SK-N-SH treated with all-trans-retinoic acid at 6 μM for 48 hours (cell line): ENCODE measurements around the gene SURF2.

Source experiments
- ATAC-seq: fragments of 200-7000 bp; cut with Tn5 transposase; 3 replicates; pipeline ENCODE4 v1.9.1; 2020; ENCODE audit warnings: mild to moderate bottlenecking, moderate library complexity
- ARNTL ChIP-seq: fragments of 450-650 bp; formaldehyde crosslinking; IDR thresholded peaks from 2 replicates; pipeline ENCODE4 v1.5.0; 2020; ENCODE audit warnings: low read depth, mild to moderate bottlenecking, moderate library complexity, borderline replicate concordance
- CSDC2 ChIP-seq: fragments of 250-450 bp; sonication (Bioruptor Pico); IDR thresholded peaks from 2 replicates; pipeline ENCODE4 v1.5.0; 2020; ENCODE audit warnings: mild to moderate bottlenecking, moderate library complexity
- ESRRG ChIP-seq: fragments of 250-450 bp; sonication (Bioruptor Pico); IDR thresholded peaks from 2 replicates; pipeline ENCODE4 v1.6.1; 2021; ENCODE audit warnings: mild to moderate bottlenecking
- GLIS3 ChIP-seq: fragments of 250-450 bp; sonication (Bioruptor Pico); IDR thresholded peaks from 2 replicates; pipeline ENCODE4 v1.5.0; 2020; ENCODE audit warnings: mild to moderate bottlenecking, moderate library complexity
- ISL1 ChIP-seq: fragments of 250-450 bp; sonication (Bioruptor Pico); IDR thresholded peaks from 2 replicates; pipeline ENCODE4 v2.1.2; 2022; ENCODE audit warnings: mild to moderate bottlenecking, moderate library complexity
- OSR1 ChIP-seq: fragments of 250-450 bp; sonication (Bioruptor Pico); IDR thresholded peaks from 2 replicates; pipeline ENCODE4 v1.8.0; 2022; ENCODE audit warnings: moderate library complexity, mild to moderate bottlenecking, inconsistent platforms
- PATZ1 ChIP-seq: fragments of 250-450 bp; sonication (Bioruptor Pico); IDR thresholded peaks from 2 replicates; pipeline ENCODE4 v1.8.0; 2020; ENCODE audit warnings: mild to moderate bottlenecking, moderate library complexity, borderline replicate concordance
- PPARA ChIP-seq: fragments of 250-450 bp; sonication (Bioruptor Pico); IDR thresholded peaks from 2 replicates; pipeline ENCODE4 v1.5.0; 2020; ENCODE audit warnings: mild to moderate bottlenecking, borderline replicate concordance
- RARB ChIP-seq: fragments of 250-450 bp; sonication (Bioruptor Pico); IDR thresholded peaks from 2 replicates; pipeline ENCODE4 v1.8.0; 2021; ENCODE audit warnings: mild to moderate bottlenecking, moderate library complexity
- SNAI2 ChIP-seq: fragments of 250-450 bp; sonication (Bioruptor Pico); IDR thresholded peaks from 2 replicates; pipeline ENCODE4 v1.5.0; 2020; ENCODE audit warnings: mild to moderate bottlenecking, moderate library complexity
- TCF4 ChIP-seq: fragments of 250-450 bp; sonication (Bioruptor Pico); IDR thresholded peaks from 2 replicates; pipeline ENCODE4 v1.8.0; 2021; ENCODE audit warnings: mild to moderate bottlenecking, moderate library complexity, borderline replicate concordance
- TOX ChIP-seq: fragments of 250-450 bp; sonication (Bioruptor Pico); IDR thresholded peaks from 2 replicates; pipeline ENCODE4 v1.8.0; 2021; ENCODE audit warnings: mild to moderate bottlenecking, moderate library complexity, borderline replicate concordance
- ZC3H10 ChIP-seq: fragments of 250-450 bp; sonication (Bioruptor Pico); IDR thresholded peaks from 2 replicates; pipeline ENCODE4 v1.5.1; 2021; ENCODE audit warnings: mild to moderate bottlenecking, moderate library complexity
- ZFP3 ChIP-seq: fragments of 250-450 bp; sonication (Bioruptor Pico); IDR thresholded peaks from 2 replicates; pipeline ENCODE4 v1.5.0; 2020; ENCODE audit warnings: mild to moderate bottlenecking, moderate library complexity
- ZNF565 ChIP-seq: fragments of 450-650 bp; formaldehyde crosslinking; conservative IDR thresholded peaks from 2 replicates; pipeline ENCODE4 v1.5.0; 2020; ENCODE audit warnings: low read depth, mild to moderate bottlenecking, moderate library complexity
- ZNF70 ChIP-seq: fragments of 450-650 bp; formaldehyde crosslinking; IDR thresholded peaks from 2 replicates; pipeline ENCODE4 v1.5.0; 2020; ENCODE audit warnings: mild to moderate bottlenecking, moderate library complexity
- ZNF8 ChIP-seq: fragments of 450-650 bp; formaldehyde crosslinking; IDR thresholded peaks from 2 replicates; pipeline ENCODE4 v1.5.0; 2020; ENCODE audit warnings: mild to moderate bottlenecking, moderate library complexity
- TF ChIP-seq, protein P1 (sequence below): fragments of 250-450 bp; sonication (Bioruptor Pico); IDR thresholded peaks from 2 replicates; pipeline ENCODE4 v1.5.0; 2020; ENCODE audit warnings: mild to moderate bottlenecking, moderate library complexity
- TF ChIP-seq, protein P2 (sequence below): fragments of 250-450 bp; sonication (Bioruptor Pico); IDR thresholded peaks from 2 replicates; pipeline ENCODE4 v1.8.0; 2021; ENCODE audit warnings: low read depth, mild to moderate bottlenecking, moderate library complexity, borderline replicate concordance
- TF ChIP-seq, protein P3 (sequence below): fragments of 250-450 bp; sonication (Bioruptor Pico); IDR thresholded peaks from 2 replicates; pipeline ENCODE4 v1.5.1; 2020; ENCODE audit warnings: low read depth, mild to moderate bottlenecking, moderate library complexity
- TF ChIP-seq, protein P4 (sequence below): fragments of 250-450 bp; sonication (Bioruptor Pico); IDR thresholded peaks from 2 replicates; pipeline ENCODE4 v1.5.1; 2021; ENCODE audit warnings: mild to moderate bottlenecking, moderate library complexity

SURF2 gene

DNA sequence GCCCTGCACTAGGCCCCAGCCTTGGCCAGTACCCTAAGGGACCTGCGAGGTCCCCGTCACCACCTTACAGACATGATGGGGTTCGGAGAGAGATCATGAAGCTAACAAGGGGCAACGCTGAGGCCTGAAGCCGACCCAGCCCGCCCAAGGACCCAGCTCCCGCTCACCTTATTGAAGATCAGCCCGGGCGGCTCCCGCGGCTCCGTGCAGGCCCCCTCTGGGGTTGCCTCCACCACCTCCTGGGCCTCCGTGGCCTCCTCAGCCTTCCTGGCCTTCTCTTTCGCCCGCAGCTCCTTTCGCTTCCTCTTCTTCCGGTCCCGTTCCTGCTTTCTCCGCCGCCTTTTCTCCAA is 24.0 kb upstream of the SURF2 start (continued):
- TF ChIP-seq, protein P1, sequence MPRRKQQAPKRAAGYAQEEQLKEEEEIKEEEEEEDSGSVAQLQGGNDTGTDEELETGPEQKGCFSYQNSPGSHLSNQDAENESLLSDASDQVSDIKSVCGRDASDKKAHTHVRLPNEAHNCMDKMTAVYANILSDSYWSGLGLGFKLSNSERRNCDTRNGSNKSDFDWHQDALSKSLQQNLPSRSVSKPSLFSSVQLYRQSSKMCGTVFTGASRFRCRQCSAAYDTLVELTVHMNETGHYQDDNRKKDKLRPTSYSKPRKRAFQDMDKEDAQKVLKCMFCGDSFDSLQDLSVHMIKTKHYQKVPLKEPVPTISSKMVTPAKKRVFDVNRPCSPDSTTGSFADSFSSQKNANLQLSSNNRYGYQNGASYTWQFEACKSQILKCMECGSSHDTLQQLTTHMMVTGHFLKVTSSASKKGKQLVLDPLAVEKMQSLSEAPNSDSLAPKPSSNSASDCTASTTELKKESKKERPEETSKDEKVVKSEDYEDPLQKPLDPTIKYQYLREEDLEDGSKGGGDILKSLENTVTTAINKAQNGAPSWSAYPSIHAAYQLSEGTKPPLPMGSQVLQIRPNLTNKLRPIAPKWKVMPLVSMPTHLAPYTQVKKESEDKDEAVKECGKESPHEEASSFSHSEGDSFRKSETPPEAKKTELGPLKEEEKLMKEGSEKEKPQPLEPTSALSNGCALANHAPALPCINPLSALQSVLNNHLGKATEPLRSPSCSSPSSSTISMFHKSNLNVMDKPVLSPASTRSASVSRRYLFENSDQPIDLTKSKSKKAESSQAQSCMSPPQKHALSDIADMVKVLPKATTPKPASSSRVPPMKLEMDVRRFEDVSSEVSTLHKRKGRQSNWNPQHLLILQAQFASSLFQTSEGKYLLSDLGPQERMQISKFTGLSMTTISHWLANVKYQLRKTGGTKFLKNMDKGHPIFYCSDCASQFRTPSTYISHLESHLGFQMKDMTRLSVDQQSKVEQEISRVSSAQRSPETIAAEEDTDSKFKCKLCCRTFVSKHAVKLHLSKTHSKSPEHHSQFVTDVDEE (CRISPR knock-in tag) = no peak
- TF ChIP-seq CSDC2 (CRISPR knock-in tag) (no peak), TCF4 (CRISPR knock-in tag) (no peak), ESRRG (no peak), ZFP3 (CRISPR knock-in tag) (no peak), PPARA (CRISPR knock-in tag) (no peak)
- TF ChIP-seq, protein P2, sequence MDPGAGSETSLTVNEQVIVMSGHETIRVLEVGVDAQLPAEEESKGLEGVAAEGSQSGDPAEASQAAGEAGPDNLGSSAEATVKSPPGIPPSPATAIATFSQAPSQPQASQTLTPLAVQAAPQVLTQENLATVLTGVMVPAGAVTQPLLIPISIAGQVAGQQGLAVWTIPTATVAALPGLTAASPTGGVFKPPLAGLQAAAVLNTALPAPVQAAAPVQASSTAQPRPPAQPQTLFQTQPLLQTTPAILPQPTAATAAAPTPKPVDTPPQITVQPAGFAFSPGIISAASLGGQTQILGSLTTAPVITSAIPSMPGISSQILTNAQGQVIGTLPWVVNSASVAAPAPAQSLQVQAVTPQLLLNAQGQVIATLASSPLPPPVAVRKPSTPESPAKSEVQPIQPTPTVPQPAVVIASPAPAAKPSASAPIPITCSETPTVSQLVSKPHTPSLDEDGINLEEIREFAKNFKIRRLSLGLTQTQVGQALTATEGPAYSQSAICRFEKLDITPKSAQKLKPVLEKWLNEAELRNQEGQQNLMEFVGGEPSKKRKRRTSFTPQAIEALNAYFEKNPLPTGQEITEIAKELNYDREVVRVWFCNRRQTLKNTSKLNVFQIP (CRISPR knock-in tag) = no peak
- TF ChIP-seq, protein P3, sequence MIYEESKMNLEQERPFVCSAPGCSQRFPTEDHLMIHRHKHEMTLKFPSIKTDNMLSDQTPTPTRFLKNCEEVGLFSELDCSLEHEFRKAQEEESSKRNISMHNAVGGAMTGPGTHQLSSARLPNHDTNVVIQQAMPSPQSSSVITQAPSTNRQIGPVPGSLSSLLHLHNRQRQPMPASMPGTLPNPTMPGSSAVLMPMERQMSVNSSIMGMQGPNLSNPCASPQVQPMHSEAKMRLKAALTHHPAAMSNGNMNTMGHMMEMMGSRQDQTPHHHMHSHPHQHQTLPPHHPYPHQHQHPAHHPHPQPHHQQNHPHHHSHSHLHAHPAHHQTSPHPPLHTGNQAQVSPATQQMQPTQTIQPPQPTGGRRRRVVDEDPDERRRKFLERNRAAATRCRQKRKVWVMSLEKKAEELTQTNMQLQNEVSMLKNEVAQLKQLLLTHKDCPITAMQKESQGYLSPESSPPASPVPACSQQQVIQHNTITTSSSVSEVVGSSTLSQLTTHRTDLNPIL = no peak

- no peak for TF ChIP-seq ARNTL (CRISPR knock-in tag)
- no peak for ATAC-seq
Measured at GRCh38 chr9:133333011-133333410, 23.3 kb upstream of the SURF2 start.

DNA sequence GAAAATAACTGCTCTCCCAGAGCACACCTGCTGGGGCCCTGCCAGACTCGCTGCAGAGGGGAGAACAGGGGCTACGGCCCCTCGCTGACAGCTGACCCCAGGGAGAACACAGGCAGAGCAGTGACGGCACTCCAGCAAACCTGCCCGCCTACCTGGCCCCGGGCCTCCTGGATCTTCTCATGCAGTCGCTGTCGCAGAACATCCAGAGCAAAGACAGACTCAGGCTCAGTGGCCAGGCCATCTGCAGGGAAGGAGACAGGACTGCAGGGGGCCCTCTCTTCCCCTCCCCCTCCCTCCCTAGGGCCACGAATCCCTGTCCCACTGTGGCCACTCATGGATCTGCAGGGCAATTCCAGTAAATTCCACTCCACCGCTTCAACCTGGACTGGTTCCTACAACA is 22.8 kb upstream of the SURF2 start:
- ATAC-seq = no peak
- TF ChIP-seq OSR1 (CRISPR knock-in tag) = no peak
- TF ChIP-seq, protein P1 (CRISPR knock-in tag) = no peak
- no peak for TF ChIP-seq GLIS3 (CRISPR knock-in tag)
- TF ChIP-seq ESRRG = no peak
- TF ChIP-seq ZNF8 = no peak
- TF ChIP-seq, protein P4, sequence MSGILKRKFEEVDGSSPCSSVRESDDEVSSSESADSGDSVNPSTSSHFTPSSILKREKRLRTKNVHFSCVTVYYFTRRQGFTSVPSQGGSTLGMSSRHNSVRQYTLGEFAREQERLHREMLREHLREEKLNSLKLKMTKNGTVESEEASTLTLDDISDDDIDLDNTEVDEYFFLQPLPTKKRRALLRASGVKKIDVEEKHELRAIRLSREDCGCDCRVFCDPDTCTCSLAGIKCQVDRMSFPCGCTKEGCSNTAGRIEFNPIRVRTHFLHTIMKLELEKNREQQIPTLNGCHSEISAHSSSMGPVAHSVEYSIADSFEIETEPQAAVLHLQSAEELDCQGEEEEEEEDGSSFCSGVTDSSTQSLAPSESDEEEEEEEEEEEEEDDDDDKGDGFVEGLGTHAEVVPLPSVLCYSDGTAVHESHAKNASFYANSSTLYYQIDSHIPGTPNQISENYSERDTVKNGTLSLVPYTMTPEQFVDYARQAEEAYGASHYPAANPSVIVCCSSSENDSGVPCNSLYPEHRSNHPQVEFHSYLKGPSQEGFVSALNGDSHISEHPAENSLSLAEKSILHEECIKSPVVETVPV (CRISPR knock-in tag) = no peak
- no peak for TF ChIP-seq RARB
- no peak for TF ChIP-seq SNAI2 (CRISPR knock-in tag)
- no peak for TF ChIP-seq TOX (CRISPR knock-in tag)
- TF ChIP-seq, protein P2 (CRISPR knock-in tag) = no peak
- no peak for TF ChIP-seq TCF4 (CRISPR knock-in tag)
- TF ChIP-seq, protein P3 = no peak
- no peak for TF ChIP-seq ZFP3 (CRISPR knock-in tag)
- no peak for TF ChIP-seq ZNF565
- no peak for TF ChIP-seq ARNTL (CRISPR knock-in tag)
- TF ChIP-seq PATZ1 (CRISPR knock-in tag) = no peak
- TF ChIP-seq CSDC2 (CRISPR knock-in tag) = no peak
- no peak for TF ChIP-seq ZNF70 (CRISPR knock-in tag)
- no peak for TF ChIP-seq ISL1 (CRISPR knock-in tag)
- no peak for TF ChIP-seq ZC3H10
- TF ChIP-seq, all 23 proteins: peak for 0
